GM12878 (cell line): ENCODE data around the gene PIEZO2. TPM values are rescaled to one million over a fixed set of nuclear protein-coding genes. Genes with fewer than 3 reads are reported as not detected.

Source experiments
- ATAC-seq: fragments of 200-7000 bp; cut with Tn5 transposase; 3 replicates; pipeline ENCODE4 v1.9.1; 2020; ENCODE audit warnings: mild to moderate bottlenecking, moderate library complexity
- BruUV-seq: library from RNA; stranded (reverse); fragments of 400-500 nt; replicated peaks from 2 replicates; lab custom pipeline; 2021; lab: Mats Ljungman, UMichigan
- CTCF ChIA-PET: fragments of 300-600 bp; sonication (Branson Sonifier 250); formaldehyde crosslinking; extraction: SDS; loops from one replicate; lab custom pipeline; 2021; ENCODE audit warnings: inconsistent platforms; lab: Yijun Ruan, JAX
- POLR2A ChIA-PET: fragments of 350-600 bp; formaldehyde crosslinking; extraction: SDS; loops from one replicate; lab custom pipeline; 2021; ENCODE audit warnings: inconsistent platforms; lab: Charles Lee
- RAD21 ChIA-PET: fragments of 300-600 bp; sonication (Branson Sonifier 250); formaldehyde crosslinking; loops from one replicate; lab custom pipeline; 2023; ENCODE audit warnings: antibody characterized with exemption; ENCODE audit not compliant: unreplicated experiment; lab: Charles Lee
- SMC1A ChIA-PET: fragments of 300-600 bp; sonication (Branson Sonifier 250); formaldehyde crosslinking; loops from one replicate; lab custom pipeline; 2023; ENCODE audit not compliant: unreplicated experiment, uncharacterized antibody; lab: Charles Lee
- DNase-seq: peaks from one replicate; pipeline ENCODE4 v3.0.0-alpha.2; 2011; ENCODE audit warnings: low read depth, low spot score
- FAIRE-seq: peaks from 3 replicates; lab custom pipeline; 2011; peaks lifted over from hg19 to GRCh38; lab: Jason Lieb, UNC
- H2AFZ ChIP-seq: 2 replicates; pipeline ENCODE4 v1.6.0; 2011; ENCODE audit warnings: low read depth, low read length, control low read depth; ENCODE audit not compliant: control insufficient read depth
- H3K27ac ChIP-seq: 2 replicates; pipeline ENCODE4 v1.5.1; 2011; ENCODE audit warnings: control low read depth; ENCODE audit not compliant: control insufficient read depth, insufficient read depth
- H3K27me3 ChIP-seq, 2 experiments: replicated peaks in 1 of 2; 2 replicates each; pipeline versions ENCODE4 v1.6.0 to v1.6.1; 2011; ENCODE audit warnings: low read length in 1 of 2; ENCODE audit not compliant: control insufficient read depth in 2 of 2, insufficient read depth in 2 of 2
- H3K36me3 ChIP-seq, 2 experiments: 2 replicates each; pipeline ENCODE4 v1.5.1; 2011; ENCODE audit warnings: low read length in 1 of 2; ENCODE audit not compliant: control insufficient read depth in 2 of 2, insufficient read depth in 2 of 2
- H3K4me1 ChIP-seq: 2 replicates; pipeline ENCODE4 v1.6.1; 2011; ENCODE audit warnings: mild to moderate bottlenecking, low read length, moderate library complexity, mixed read lengths; ENCODE audit not compliant: control insufficient read depth, insufficient read depth
- H3K4me2 ChIP-seq: 2 replicates; pipeline ENCODE4 v1.6.0; 2011; ENCODE audit warnings: control low read depth; ENCODE audit not compliant: control insufficient read depth, insufficient read depth
- H3K4me3 ChIP-seq: fragments of 200-600 bp; sonication (generic); 2 replicates; pipeline ENCODE4 v1.5.1; 2016
- H3K79me2 ChIP-seq: 2 replicates; pipeline ENCODE4 v1.6.0; 2011; ENCODE audit warnings: low read length; ENCODE audit not compliant: control insufficient read depth, insufficient read depth
- H3K9ac ChIP-seq: 2 replicates; pipeline ENCODE4 v1.8.0; 2011; ENCODE audit warnings: low read length, control low read depth, mixed read lengths; ENCODE audit not compliant: control insufficient read depth, insufficient read depth
- H3K9me3 ChIP-seq: replicated peaks from 3 replicates; pipeline ENCODE4 v1.5.1; 2011; ENCODE audit warnings: mild to moderate bottlenecking, low read length; ENCODE audit not compliant: control insufficient read depth, insufficient read depth
- H4K20me1 ChIP-seq: 2 replicates; pipeline ENCODE4 v1.6.0; 2011; ENCODE audit not compliant: control insufficient read depth, insufficient read depth
- ASH2L ChIP-seq: fragments of 300-600, 200-600 bp; sonication (generic); IDR thresholded peaks from 2 replicates; pipeline ENCODE4 v1.6.1; 2017; ENCODE audit warnings: low read depth, mild to moderate bottlenecking, borderline replicate concordance
- E2F8 ChIP-seq: fragments of 450-650 bp; IDR thresholded peaks from 2 replicates; pipeline ENCODE4 v1.6.1; 2018; ENCODE audit warnings: mild to moderate bottlenecking, low read depth, moderate library complexity; ENCODE audit not compliant: partially characterized antibody
- ETV6 ChIP-seq, 2 experiments: fragments of 450-650 bp in 1 of 2; IDR thresholded peaks in 1 of 2; conservative IDR thresholded peaks in 1 of 2; 2 replicates each; pipeline ENCODE4 v1.6.1; 2014; ENCODE audit warnings: antibody characterized with exemption in 1 of 2, borderline replicate concordance in 1 of 2, low read depth in 1 of 2, mild to moderate bottlenecking in 1 of 2, moderate library complexity in 1 of 2
- FOXK2 ChIP-seq: fragments of 450-650 bp; IDR thresholded peaks from 2 replicates; pipeline ENCODE4 v1.6.1; 2017; ENCODE audit warnings: mild to moderate bottlenecking, moderate library complexity
- GABPA ChIP-seq: IDR thresholded peaks from 2 replicates; pipeline ENCODE4 v1.6.1; 2014; ENCODE audit warnings: antibody characterized with exemption, low read depth, mild to moderate bottlenecking, inconsistent platforms
- MXI1 ChIP-seq: fragments of 150-350 bp; IDR thresholded peaks from 2 replicates; pipeline ENCODE4 v1.6.1; 2011; ENCODE audit warnings: low read depth, mild to moderate bottlenecking, inconsistent platforms, low read length, improper control_type of control experiment
- NR2F1 ChIP-seq: fragments of 450-650 bp; conservative IDR thresholded peaks from 2 replicates; pipeline ENCODE4 v1.6.1; 2017; ENCODE audit warnings: mild to moderate bottlenecking
- RB1 ChIP-seq: fragments of 450-650 bp; formaldehyde crosslinking; IDR thresholded peaks from 2 replicates; pipeline ENCODE4 v1.6.1; 2017; ENCODE audit warnings: mild to moderate bottlenecking, borderline replicate concordance
- SP1 ChIP-seq: IDR thresholded peaks from one replicate; pipeline ENCODE4 v1.6.1; 2011; ENCODE audit warnings: low read depth, low read length
- WRNIP1 ChIP-seq: IDR thresholded peaks from 2 replicates; pipeline ENCODE4 v1.6.1; 2011; ENCODE audit warnings: low read depth, low read length, improper control_type of control experiment, borderline replicate concordance
- ZNF24 ChIP-seq: fragments of 450-650 bp; IDR thresholded peaks from 2 replicates; pipeline ENCODE4 v1.6.1; 2017; ENCODE audit warnings: antibody characterized with exemption, mild to moderate bottlenecking
- WGBS: methylation state at CpG from one replicate; pipeline ENCODE4 v1.1.6; 2016; ENCODE audit warnings: low lambda C conversion rate; ENCODE audit not compliant: insufficient replicate concordance, insufficient coverage; ENCODE audit errors: missing lambda C conversion rate; 5-methylcytosine and 5-hydroxymethylcytosine counted together
- in situ Hi-C: fragments of 300-500 bp; cut with MboI; formaldehyde crosslinking; loops from 9 replicates; pipeline ENCODE4 v1.14.3; 2018; ENCODE audit warnings: mixed read lengths
- intact Hi-C: fragments of 100-400 bp; cut with micrococcal nuclease; formaldehyde crosslinking; loops from one replicate; pipeline ENCODE4 v1.14.2; 2022; ENCODE audit not compliant: unreplicated experiment
- polyA plus RNA-seq, 11 experiments: library from polyadenylated mRNA; depleted of rRNA in 4 of 11; unstranded in 6 of 11; stranded (reverse) in 5 of 11; fragments of >200 nt; fragmentation: Nextera tagmentation in 4 of 11; fragmentation: Illumina TruSeq in 1 of 11; extraction: Ambion mirVana in 4 of 11; extraction: Trizol in 1 of 11; gene quantifications; 1 replicate in 1 of 11; 2 replicates in 10 of 11; pipeline versions ENCODE4 v1.2.1 to v1.2.3, GENCODE V29; 2011 to 2016; ENCODE audit warnings: inconsistent platforms in 2 of 11, missing spikeins in 2 of 11, low read depth in 1 of 11
- total RNA-seq, 4 experiments: library from RNA; depleted of rRNA in 3 of 4; stranded (reverse); fragments of >200 nt in 3 of 4; fragmentation: Illumina TruSeq in 1 of 4; extraction: Trizol in 1 of 4; gene quantifications; 2 replicates each; pipeline versions ENCODE4 v1.2.1 to v1.2.3, GENCODE V29; 2013 to 2021

The PIEZO2 gene
- total and polyA plus RNA-seq, 10 of the 15 experiments (the other 5 are each of a cell fraction or from before 2014, with no cell fraction given) = 6.7 to 42.3 (median 27.4) TPM

- Histone ChIP-seq H3K4me3 (no peak overlapping the region), H3K79me2 (no peaks in the 10 kb centered on the region; the same call in 1 of the 2 replicates), H4K20me1 (no peaks in the 10 kb centered on the region), H3K27me3 (no peaks in the 10 kb centered on the region), H2AFZ (no peak overlapping the region), H3K9ac (no peak overlapping the region), H3K27ac (no peak overlapping the region), H3K9me3 (peaks cover 7% of the 10 kb centered on the region; the same call in 2 of the 3 replicates), H3K4me2 (no peak overlapping the region), H3K4me1 (no peaks in the 10 kb centered on the region), H3K36me3 (peaks cover 0 to 5% of the 10 kb centered on the region in 2 experiments; a peak in 2 of 4 replicates)
- in situ Hi-C loops (no loop called here), intact Hi-C loops (no loop called here)
- BruUV-seq = no TSS peak
- no peak for DNase-seq
- TF ChIP-seq ETV6 (conservative IDR thresholded peaks at IDR 0.05 in 1 of 2, IDR thresholded peaks at IDR 0.05 in 1 of 2; ENCODE audit: borderline replicate concordance in 1 of 2, low read depth in 1 of 2) (no peak), ASH2L (no peak), FOXK2 (no peak), E2F8 (no peak), ZNF24 (no peak), WRNIP1 (no peak), RB1 (no peak), MXI1 (no peak), SP1 (no peak), NR2F1 (no peak), GABPA (no peak)
- ChIA-PET SMC1A (interaction anchor here (0.7 to 1.4 kb wide), 2 partner anchors 13 to 24 kb away, joined by 3 to 4 read pairs; no protein-coding TSS in a partner anchor), CTCF (interaction anchor here (1.0 kb wide), 1 partner anchor 13 kb away, joined by 4 read pairs; no protein-coding TSS in a partner anchor), POLR2A (interaction anchor here (0.7 kb wide), 1 partner anchor 62 kb away, joined by 5 read pairs; no protein-coding TSS in a partner anchor), RAD21 (no interaction called here)
- FAIRE-seq = no peak
- peak; percentile 31 for ATAC-seq
- WGBS = 63% methylated on average over 4 of the region's 4 CpGs
These were observed 235.4 kb downstream of the PIEZO2 start for GRCh38 chr18:10913919-10914318.
